HCT116 (cell line): ENCODE measurements around the gene OR1J1. TPM values are rescaled to one million over a fixed set of nuclear protein-coding genes. Genes with fewer than 3 reads are reported as not detected.

Source experiments
- ATAC-seq: fragments of 200-7000 bp; cut with Tn5 transposase; 2 replicates; pipeline ENCODE4 v1.9.1; 2020; ENCODE audit warnings: mild to moderate bottlenecking, moderate library complexity
- BruUV-seq: library from RNA; stranded (reverse); fragments of 400-500 nt; replicated peaks from 2 replicates; lab custom pipeline; 2021; lab: Mats Ljungman, UMichigan
- CTCF ChIA-PET: fragments of 300-600 bp; sonication (Branson Sonifier 250); formaldehyde crosslinking; loops from one replicate; lab custom pipeline; 2021; ENCODE audit warnings: antibody characterized with exemption; lab: Charles Lee
- POLR2A ChIA-PET: fragments of 300-600, 350-600 bp; sonication (Branson Sonifier 250); formaldehyde crosslinking; loops from one replicate; lab custom pipeline; 2021; ENCODE audit warnings: antibody characterized with exemption; lab: Charles Lee
- RAD21 ChIA-PET, 2 experiments: fragments of 300-600 bp; sonication (Branson Sonifier 250); formaldehyde crosslinking; loops; one replicate each; lab custom pipeline; 2023; ENCODE audit warnings: low total read pairs in 2 of 2; ENCODE audit not compliant: uncharacterized antibody in 2 of 2, unreplicated experiment in 2 of 2, low non-redundant PET in 1 of 2; lab: Charles Lee
- DNase-seq: peaks from one replicate; pipeline ENCODE4 v3.0.0-alpha.2; 2010; ENCODE audit warnings: low read depth, low spot score
- H2AFZ ChIP-seq: fragments of 200-600 bp; shearing (Covaris generic), sonication (generic); 2 replicates; pipeline ENCODE4 v1.6.1; 2017; ENCODE audit warnings: low read depth, mixed run types, mixed read lengths, antibody characterized with exemption, low read length; ENCODE audit not compliant: poor library complexity, severe bottlenecking
- H3K27ac ChIP-seq: 2 replicates; pipeline ENCODE4 v1.5.1; 2012; ENCODE audit warnings: low read depth, low read length
- H3K27me3 ChIP-seq: fragments of 200-600 bp; sonication (generic); 2 replicates; pipeline ENCODE4 v1.6.1; 2016; ENCODE audit warnings: mixed run types, low read length, mixed read lengths; ENCODE audit not compliant: insufficient read depth
- H3K36me3 ChIP-seq, 2 experiments: fragments of 200-500 bp in 1 of 2; fragments of 200-600 bp in 1 of 2; sonication (Bioruptor generic) in 1 of 2; sonication (generic) in 1 of 2; 2 replicates each; pipeline versions ENCODE4 v1.5.1 to v1.6.1; 2014 to 2016; ENCODE audit warnings: low read length in 2 of 2, inconsistent platforms in 1 of 2, mixed read lengths in 1 of 2, mixed run types in 1 of 2; ENCODE audit not compliant: insufficient read depth in 2 of 2, control insufficient read depth in 1 of 2
- H3K4me1 ChIP-seq, 2 experiments: fragments of 200-600 bp in 1 of 2; sonication (generic) in 1 of 2; 2 replicates each; pipeline versions ENCODE4 v1.5.1 to v1.6.1; 2012 to 2017; ENCODE audit warnings: low read length in 2 of 2, inconsistent platforms in 1 of 2, mild to moderate bottlenecking in 1 of 2, mixed read lengths in 1 of 2, mixed run types in 1 of 2, moderate library complexity in 1 of 2; ENCODE audit not compliant: insufficient read depth in 2 of 2, control insufficient read depth in 1 of 2
- H3K4me2 ChIP-seq: fragments of 200-600 bp; sonication (generic); 2 replicates; pipeline ENCODE4 v1.6.1; 2017; ENCODE audit warnings: mixed run types, low read length, mixed read lengths
- H3K4me3 ChIP-seq, 2 experiments: fragments of 200-600 bp in 1 of 2; sonication (generic) in 1 of 2; replicated peaks in 1 of 2; 2 replicates each; pipeline ENCODE4 v1.5.1; 2011 to 2016; ENCODE audit warnings: low read length in 2 of 2, control low read depth in 1 of 2, low read depth in 1 of 2, mild to moderate bottlenecking in 1 of 2, mixed read lengths in 1 of 2, mixed run types in 1 of 2
- H3K79me2 ChIP-seq: fragments of 200-600 bp; sonication (generic); 2 replicates; pipeline ENCODE4 v1.6.1; 2017; ENCODE audit warnings: mild to moderate bottlenecking, mixed run types, low read length, moderate library complexity, mixed read lengths; ENCODE audit not compliant: insufficient read depth
- H3K9ac ChIP-seq: fragments of 200-600 bp; sonication (generic); 2 replicates; pipeline ENCODE4 v1.6.1; 2016; ENCODE audit warnings: low read length, mixed read lengths
- H3K9me2 ChIP-seq: fragments of 200-600 bp; sonication (generic), shearing (Covaris generic); 2 replicates; pipeline ENCODE4 v1.6.1; 2017; ENCODE audit warnings: mixed run types, mild to moderate bottlenecking, moderate library complexity; ENCODE audit not compliant: insufficient read depth
- H3K9me3 ChIP-seq, 2 experiments: fragments of 200-500 bp in 1 of 2; fragments of 200-600 bp in 1 of 2; sonication (Bioruptor generic) in 1 of 2; sonication (generic) in 1 of 2; 2 replicates each; pipeline ENCODE4 v1.6.1; 2014 to 2017; ENCODE audit warnings: low read length in 2 of 2, mixed read lengths in 2 of 2, inconsistent platforms in 1 of 2, low read depth in 1 of 2, mild to moderate bottlenecking in 1 of 2, mixed run types in 1 of 2, moderate library complexity in 1 of 2; ENCODE audit not compliant: control insufficient read depth in 1 of 2, insufficient read depth in 1 of 2
- H4K20me1 ChIP-seq: fragments of 200-600 bp; sonication (generic), shearing (Covaris generic); 2 replicates; pipeline ENCODE4 v1.6.1; 2017; ENCODE audit warnings: mixed run types, mild to moderate bottlenecking, moderate library complexity; ENCODE audit not compliant: insufficient read depth
- ATF3 ChIP-seq: IDR thresholded peaks from 2 replicates; pipeline ENCODE4 v1.6.1; 2012
- CBX3 ChIP-seq: IDR thresholded peaks from 2 replicates; pipeline ENCODE4 v1.6.1; 2012; ENCODE audit warnings: low read depth
- EGR1 ChIP-seq: IDR thresholded peaks from 2 replicates; pipeline ENCODE4 v1.6.1; 2012; ENCODE audit warnings: low read depth
- ELF1 ChIP-seq: IDR thresholded peaks from 2 replicates; pipeline ENCODE4 v1.6.1; 2012; ENCODE audit warnings: low read depth, borderline replicate concordance
- EZH2phosphoT487 ChIP-seq: fragments of 200-600 bp; IDR thresholded peaks from 2 replicates; pipeline ENCODE4 v1.6.1; 2018; ENCODE audit warnings: antibody characterized with exemption, borderline replicate concordance
- FOSL1 ChIP-seq: IDR thresholded peaks from 2 replicates; pipeline ENCODE4 v1.6.1; 2012; ENCODE audit warnings: low read depth
- JUND ChIP-seq: IDR thresholded peaks from 2 replicates; pipeline ENCODE4 v1.6.1; 2012
- MAX ChIP-seq: IDR thresholded peaks from 2 replicates; pipeline ENCODE4 v1.6.1; 2012
- POLR2A ChIP-seq: IDR thresholded peaks from 2 replicates; pipeline ENCODE4 v1.7.0; 2011; ENCODE audit warnings: borderline replicate concordance; ENCODE audit not compliant: insufficient read depth, insufficient read length; ENCODE audit errors: extremely low read depth
- POLR2AphosphoS5 ChIP-seq: IDR thresholded peaks from 2 replicates; pipeline ENCODE4 v1.6.1; 2011; ENCODE audit warnings: mild to moderate bottlenecking, low read depth, low read length, moderate library complexity
- RAD21 ChIP-seq: IDR thresholded peaks from 2 replicates; pipeline ENCODE4 v1.6.1; 2012; ENCODE audit warnings: low read depth, mild to moderate bottlenecking
- REST ChIP-seq: IDR thresholded peaks from 2 replicates; pipeline ENCODE4 v1.6.1; 2012; ENCODE audit warnings: low read depth
- SRF ChIP-seq: IDR thresholded peaks from 2 replicates; pipeline ENCODE4 v1.6.1; 2012; ENCODE audit warnings: low read depth
- TCF7L2 ChIP-seq: IDR thresholded peaks from 2 replicates; pipeline ENCODE4 v1.7.0; 2011; ENCODE audit warnings: borderline replicate concordance, inconsistent platforms; ENCODE audit not compliant: insufficient read depth, insufficient read length; ENCODE audit errors: extremely low read depth
- YY1 ChIP-seq: IDR thresholded peaks from 2 replicates; pipeline ENCODE4 v1.6.1; 2011; ENCODE audit warnings: low read length, low read depth, moderate library complexity, mild to moderate bottlenecking; ENCODE audit not compliant: insufficient replicate concordance; ENCODE audit errors: extremely low read depth
- ZBTB33 ChIP-seq: IDR thresholded peaks from 2 replicates; pipeline ENCODE4 v1.6.1; 2011; ENCODE audit warnings: mild to moderate bottlenecking, low read length, moderate library complexity; ENCODE audit not compliant: insufficient replicate concordance; ENCODE audit errors: extremely low read depth
- ZFX ChIP-seq: fragments of 450-650 bp; IDR thresholded peaks from 2 replicates; pipeline ENCODE4 v1.6.1; 2017
- intact Hi-C: fragments of 100-400 bp; cut with micrococcal nuclease; formaldehyde crosslinking; loops from 2 replicates; pipeline ENCODE4 v1.10.0; 2022
- total RNA-seq: library from RNA; stranded (reverse); gene quantifications from one replicate; pipeline ENCODE4 v1.2.1, GENCODE V29; 2021; ENCODE audit not compliant: unreplicated experiment

OR1J1 gene
- total RNA-seq, 1 experiment from 2014 or later, result not detected

GRCh38 chr9:122468735-122469134 is 9.0 kb downstream of the OR1J1 start:
- no peak overlapping the region for H3K9ac ChIP-seq
- no peak overlapping the region for H3K4me2 ChIP-seq
- POLR2A ChIA-PET, result no interaction called here
- RAD21 ChIA-PET, result no interaction called here
- DNase-seq, result no peak
- H3K9me2 ChIP-seq, result no peaks in the 10 kb centered on the region
- no peaks in the 10 kb centered on the region for H3K9me3 ChIP-seq
- BruUV-seq, result no TSS peak
- no peaks in the 10 kb centered on the region for H3K36me3 ChIP-seq
- H3K79me2 ChIP-seq, result no peaks in the 10 kb centered on the region
- no peak overlapping the region for H2AFZ ChIP-seq
- intact Hi-C loops, result loop anchor here (5.0 to 10.0 kb wide), 2 partner anchors 526 to 884 kb away; no protein-coding TSS in a partner anchor
- ATAC-seq, result no peak
- peaks cover 0 to 12% of the 10 kb centered on the region in 2 experiments; a peak in 2 of 4 replicates for H3K4me1 ChIP-seq
- H3K27ac ChIP-seq, result no peak overlapping the region
- no peaks in the 10 kb centered on the region for H4K20me1 ChIP-seq
- peaks cover 32% of the 10 kb centered on the region for H3K27me3 ChIP-seq
- TF ChIP-seq SRF (no peak), ELF1 (no peak), ATF3 (no peak), POLR2A (no peak), ZBTB33 (no peak), REST (no peak), YY1 (no peak), MAX (no peak), EZH2phosphoT487 (no peak), JUND (no peak), FOSL1 (no peak), TCF7L2 (no peak), POLR2AphosphoS5 (no peak), ZFX (no peak), EGR1 (no peak), RAD21 (no peak), CBX3 (no peak)
- CTCF ChIA-PET, result no interaction called here
- no peak overlapping the region for H3K4me3 ChIP-seq
